Right lobe of liver (tissue), 4 donors: ENCODE data around the gene RALY.

Source experiments
- POLR2A ChIP-seq: fragments of 450-650 bp; IDR thresholded peaks from one replicate; pipeline ENCODE4 v1.6.1; 2017; ENCODE audit warnings: antibody characterized with exemption, mild to moderate bottlenecking
- TF ChIP-seq, protein P1 (sequence below), 4 donors: fragments of 200-600 bp in 3 of 4; fragments of 450-650 bp in 1 of 4; IDR thresholded peaks; one replicate each; pipeline versions ENCODE4 v1.5.1 to v1.8.0; 2016 to 2022; ENCODE audit warnings: antibody characterized with exemption in 4 of 4, mild to moderate bottlenecking in 2 of 4
- donor health status: DM: no; HTN: no; CAD: no.
- donor health status: DM: no; HTN: no; CAD: no.
- donor health status: DM: no; HTN: yes; CAD: no.

- TF ChIP-seq POLR2A: no peak
- TF ChIP-seq, protein P1, sequence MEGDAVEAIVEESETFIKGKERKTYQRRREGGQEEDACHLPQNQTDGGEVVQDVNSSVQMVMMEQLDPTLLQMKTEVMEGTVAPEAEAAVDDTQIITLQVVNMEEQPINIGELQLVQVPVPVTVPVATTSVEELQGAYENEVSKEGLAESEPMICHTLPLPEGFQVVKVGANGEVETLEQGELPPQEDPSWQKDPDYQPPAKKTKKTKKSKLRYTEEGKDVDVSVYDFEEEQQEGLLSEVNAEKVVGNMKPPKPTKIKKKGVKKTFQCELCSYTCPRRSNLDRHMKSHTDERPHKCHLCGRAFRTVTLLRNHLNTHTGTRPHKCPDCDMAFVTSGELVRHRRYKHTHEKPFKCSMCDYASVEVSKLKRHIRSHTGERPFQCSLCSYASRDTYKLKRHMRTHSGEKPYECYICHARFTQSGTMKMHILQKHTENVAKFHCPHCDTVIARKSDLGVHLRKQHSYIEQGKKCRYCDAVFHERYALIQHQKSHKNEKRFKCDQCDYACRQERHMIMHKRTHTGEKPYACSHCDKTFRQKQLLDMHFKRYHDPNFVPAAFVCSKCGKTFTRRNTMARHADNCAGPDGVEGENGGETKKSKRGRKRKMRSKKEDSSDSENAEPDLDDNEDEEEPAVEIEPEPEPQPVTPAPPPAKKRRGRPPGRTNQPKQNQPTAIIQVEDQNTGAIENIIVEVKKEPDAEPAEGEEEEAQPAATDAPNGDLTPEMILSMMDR (IDR thresholded peaks at IDR 0.05): no peak
Observed at GRCh38 chr20:34012330-34012729, 18.6 kb downstream of the RALY start.
